ENCODE measurements around the gene CFAP99. TPM values are rescaled to one million over a fixed set of nuclear protein-coding genes. Genes with fewer than 3 reads are reported as not detected.

Gene CFAP99
- total RNA-seq, 1 donor from 2014 or later, result not detected

- Histone ChIP-seq H3F3A (ENCODE audit: low read depth) (peaks cover 8% of the 10 kb centered on the region), H3K27ac (no peak overlapping the region), H3K27me3 (peaks cover 20% of the 10 kb centered on the region), H3K4me3 (no peak overlapping the region), H3K36me3 (no peaks in the 10 kb centered on the region), H3K79me2 (ENCODE audit: low read depth) (no peaks in the 10 kb centered on the region), H3K4me1 (peaks cover 5% of the 10 kb centered on the region), H2AFZ (replicated peaks) (no peak overlapping the region), H3K9ac (no peak overlapping the region), H3K9me3 (ENCODE audit: low read depth) (no peaks in the 10 kb centered on the region), H3K4me2 (no peak overlapping the region), H4K20me1 (ENCODE audit: low read depth) (no peaks in the 10 kb centered on the region)
- Mint-ChIP-seq H3K27ac (no peak overlapping the region), H3K4me3 (no peak overlapping the region), H3K27me3 (ENCODE audit: insufficient read depth, low read depth) (peaks cover 6% of the 10 kb centered on the region), H3K9me3 (no peaks in the 10 kb centered on the region), H3K36me3 (no peaks in the 10 kb centered on the region), H3K4me1 (peaks cover 6% of the 10 kb centered on the region)
- TF ChIP-seq EZH2 (IDR thresholded peaks at IDR 0.05), result no peak
- no peak for TF ChIP-seq EZH2phosphoT487 (IDR thresholded peaks at IDR 0.05)
- no peak for TF ChIP-seq CTCF (IDR thresholded peaks at IDR 0.05)
- no peak for DNase-seq (ENCODE audit: low spot score)
These were observed 38.9 kb downstream of the CFAP99 start for GRCh38 chr4:2457481-2458295.

- no peak overlapping the region for H3K27ac Mint-ChIP-seq
- H3K9me3 Mint-ChIP-seq, result no peaks in the 10 kb centered on the region
- H3K36me3 Mint-ChIP-seq, result peaks cover 1% of the 10 kb centered on the region
- Histone ChIP-seq H3K9ac (no peak overlapping the region), H3K4me1 (peaks cover 5% of the 10 kb centered on the region), H3K4me3 (no peak overlapping the region), H3K27ac (no peak overlapping the region), H3K4me2 (no peak overlapping the region), H3F3A (ENCODE audit: low read depth) (peaks cover 19% of the 10 kb centered on the region), H3K79me2 (ENCODE audit: low read depth) (no peaks in the 10 kb centered on the region), H3K27me3 (peaks cover 32% of the 10 kb centered on the region), H4K20me1 (ENCODE audit: low read depth) (no peaks in the 10 kb centered on the region), H3K36me3 (no peaks in the 10 kb centered on the region), H2AFZ (replicated peaks) (no peak overlapping the region), H3K9me3 (ENCODE audit: low read depth) (no peaks in the 10 kb centered on the region)
- no peak for DNase-seq (ENCODE audit: low spot score)
- peaks cover 6% of the 10 kb centered on the region for H3K27me3 Mint-ChIP-seq (ENCODE audit: insufficient read depth, low read depth)
- H3K4me1 Mint-ChIP-seq, result peaks cover 8% of the 10 kb centered on the region
- no peak overlapping the region for H3K4me3 Mint-ChIP-seq
- TF ChIP-seq EZH2 (IDR thresholded peaks at IDR 0.05) (no peak), CTCF (IDR thresholded peaks at IDR 0.05) (no peak), EZH2phosphoT487 (IDR thresholded peaks at IDR 0.05) (no peak)
These were observed 40.1 kb downstream of the CFAP99 start for GRCh38 chr4:2458546-2459491.

- no peak overlapping the region for H3K4me3 ChIP-seq
- peaks cover 5% of the 10 kb centered on the region for H3K4me1 ChIP-seq
- peaks cover 34% of the 10 kb centered on the region for H3K27me3 ChIP-seq
- H3K4me2 ChIP-seq, result no peak overlapping the region
- no peak overlapping the region for H3K9ac ChIP-seq
- H3K36me3 ChIP-seq, result no peaks in the 10 kb centered on the region
- no peak for TF ChIP-seq EZH2 (IDR thresholded peaks at IDR 0.05)
- no peak for TF ChIP-seq EZH2phosphoT487 (IDR thresholded peaks at IDR 0.05)
- TF ChIP-seq CTCF (IDR thresholded peaks at IDR 0.05), result no peak
- DNase-seq (ENCODE audit: low spot score), result no peak
- H2AFZ ChIP-seq (replicated peaks), result no peak overlapping the region
- Mint-ChIP-seq H3K27me3 (ENCODE audit: insufficient read depth, low read depth) (peaks cover 6% of the 10 kb centered on the region), H3K36me3 (peaks cover 1% of the 10 kb centered on the region), H3K4me1 (peaks cover 8% of the 10 kb centered on the region), H3K4me3 (no peak overlapping the region), H3K9me3 (no peaks in the 10 kb centered on the region), H3K27ac (no peak overlapping the region)
- no peaks in the 10 kb centered on the region for H3K9me3 ChIP-seq (ENCODE audit: low read depth)
- no peaks in the 10 kb centered on the region for H4K20me1 ChIP-seq (ENCODE audit: low read depth)
- no peak overlapping the region for H3K27ac ChIP-seq
- H3K79me2 ChIP-seq (ENCODE audit: low read depth), result no peaks in the 10 kb centered on the region
- H3F3A ChIP-seq (ENCODE audit: low read depth), result peaks cover 25% of the 10 kb centered on the region
These were observed 41.0 kb downstream of the CFAP99 start for GRCh38 chr4:2459589-2460349.
